ENCODE data around the gene TNFRSF21. TPM values are rescaled to one million over a fixed set of nuclear protein-coding genes. Genes with fewer than 3 reads are reported as not detected.
A peak's percentile ranks its signal among the peaks of the same experiment; 100 is the strongest.

The TNFRSF21 gene
- total and polyA plus RNA-seq, 4 donors, result 27.4 to 126 (median 61.4) TPM

GRCh38 chr6:47308552-47309290 is 984 bp downstream of the TNFRSF21 start:
- H3K36me3 ChIP-seq (ENCODE audit: control insufficient read depth, insufficient read depth, low read length), result no peaks in the 10 kb centered on the region
- WGBS (ENCODE audit: insufficient coverage), result 0% methylated on average over 41 of the region's 48 CpGs

GRCh38 chr6:47308198-47308517 is 1.5 kb downstream of the TNFRSF21 start:
- Histone ChIP-seq H3K27me3 (ENCODE audit: control insufficient read depth, insufficient read depth, low read length) (no peaks in the 10 kb centered on the region), H3K36me3 (ENCODE audit: control insufficient read depth, insufficient read depth, low read length) (no peaks in the 10 kb centered on the region), H3K4me1 (ENCODE audit: control insufficient read depth, insufficient read depth, low read length) (peaks cover 10% of the 10 kb centered on the region), H3K27ac (ENCODE audit: low read depth, low read length) (peak overlapping the region; percentile 73), H3K4me3 (ENCODE audit: low read depth, low read length) (peak overlapping the region; percentile 78), H3K9me3 (ENCODE audit: control insufficient read depth, insufficient read depth, low read length) (no peaks in the 10 kb centered on the region)
- peak; percentile 12 to 70 (median 44) for DNase-seq (ENCODE audit: low read depth in 4 of 6, low spot score in 6 of 6)
- WGBS (ENCODE audit: insufficient coverage), result no CpG with 5 or more reads among the region's 3 CpGs

More at GRCh38 chr6:47308552-47309290, 984 bp downstream of the TNFRSF21 start:
- Histone ChIP-seq H3K4me1 (ENCODE audit: control insufficient read depth, insufficient read depth, low read length) (peaks cover 10% of the 10 kb centered on the region), H3K4me3 (ENCODE audit: low read depth, low read length) (peak overlapping the region; percentile 78), H3K27ac (ENCODE audit: low read depth, low read length) (peak overlapping the region; percentile 73), H3K27me3 (ENCODE audit: control insufficient read depth, insufficient read depth, low read length) (no peaks in the 10 kb centered on the region), H3K9me3 (ENCODE audit: control insufficient read depth, insufficient read depth, low read length) (no peaks in the 10 kb centered on the region)
- peak; percentile 19 to 74 (median 34) for DNase-seq (ENCODE audit: low read depth in 4 of 6, low spot score in 6 of 6)

GRCh38 chr6:47307362-47308197 is 2.1 kb downstream of the TNFRSF21 start:
- Histone ChIP-seq H3K36me3 (ENCODE audit: control insufficient read depth, insufficient read depth, low read length) (no peaks in the 10 kb centered on the region), H3K9me3 (ENCODE audit: control insufficient read depth, insufficient read depth, low read length) (no peaks in the 10 kb centered on the region), H3K27ac (ENCODE audit: low read depth, low read length) (no peak overlapping the region), H3K4me1 (ENCODE audit: control insufficient read depth, insufficient read depth, low read length) (peaks cover 10% of the 10 kb centered on the region), H3K27me3 (ENCODE audit: control insufficient read depth, insufficient read depth, low read length) (no peaks in the 10 kb centered on the region), H3K4me3 (ENCODE audit: low read depth, low read length) (peak overlapping the region; percentile 78)
- 95% methylated on average over 3 of the region's 7 CpGs for WGBS (ENCODE audit: insufficient coverage)
- DNase-seq (ENCODE audit: low read depth in 4 of 6, low spot score in 6 of 6), result no peak

- Histone ChIP-seq H3K9me3 (ENCODE audit: control insufficient read depth, insufficient read depth, low read length) (no peaks in the 10 kb centered on the region), H3K4me1 (ENCODE audit: control insufficient read depth, insufficient read depth, low read length) (peaks cover 10% of the 10 kb centered on the region), H3K27me3 (ENCODE audit: control insufficient read depth, insufficient read depth, low read length) (no peaks in the 10 kb centered on the region), H3K27ac (ENCODE audit: low read depth, low read length) (no peak overlapping the region), H3K36me3 (ENCODE audit: control insufficient read depth, insufficient read depth, low read length) (no peaks in the 10 kb centered on the region), H3K4me3 (ENCODE audit: low read depth, low read length) (no peak overlapping the region)
- WGBS (ENCODE audit: insufficient coverage), result no CpG with 5 or more reads among the region's 2 CpGs
- no peak for DNase-seq (ENCODE audit: low read depth in 4 of 6, low spot score in 6 of 6)
These were observed 2.8 kb downstream of the TNFRSF21 start for GRCh38 chr6:47306887-47307286.

- H3K9me3 ChIP-seq (ENCODE audit: control insufficient read depth, insufficient read depth, low read length), result no peaks in the 10 kb centered on the region
- peaks cover 10% of the 10 kb centered on the region for H3K4me1 ChIP-seq (ENCODE audit: control insufficient read depth, insufficient read depth, low read length)
- DNase-seq (ENCODE audit: low read depth in 4 of 6, low spot score in 6 of 6), result no peak
- no CpG with 5 or more reads among the region's 1 CpG for WGBS (ENCODE audit: insufficient coverage)
- no peak overlapping the region for H3K27ac ChIP-seq (ENCODE audit: low read depth, low read length)
- no peak overlapping the region for H3K4me3 ChIP-seq (ENCODE audit: low read depth, low read length)
- H3K36me3 ChIP-seq (ENCODE audit: control insufficient read depth, insufficient read depth, low read length), result no peaks in the 10 kb centered on the region
- H3K27me3 ChIP-seq (ENCODE audit: control insufficient read depth, insufficient read depth, low read length), result no peaks in the 10 kb centered on the region
These were observed 5.8 kb downstream of the TNFRSF21 start for GRCh38 chr6:47303861-47304260.

GRCh38 chr6:47303342-47303741 is 6.4 kb downstream of the TNFRSF21 start:
- DNase-seq (ENCODE audit: low read depth in 4 of 6, low spot score in 6 of 6), result no peak
- WGBS (ENCODE audit: insufficient coverage), result 100% methylated on average over 1 of the region's 1 CpG
- Histone ChIP-seq H3K4me1 (ENCODE audit: control insufficient read depth, insufficient read depth, low read length) (peaks cover 7% of the 10 kb centered on the region), H3K4me3 (ENCODE audit: low read depth, low read length) (no peak overlapping the region), H3K9me3 (ENCODE audit: control insufficient read depth, insufficient read depth, low read length) (no peaks in the 10 kb centered on the region), H3K36me3 (ENCODE audit: control insufficient read depth, insufficient read depth, low read length) (no peaks in the 10 kb centered on the region), H3K27ac (ENCODE audit: low read depth, low read length) (no peak overlapping the region), H3K27me3 (ENCODE audit: control insufficient read depth, insufficient read depth, low read length) (no peaks in the 10 kb centered on the region)

GRCh38 chr6:47302043-47302442 is 7.7 kb downstream of the TNFRSF21 start:
- Histone ChIP-seq H3K9me3 (ENCODE audit: control insufficient read depth, insufficient read depth, low read length) (no peaks in the 10 kb centered on the region), H3K4me1 (ENCODE audit: control insufficient read depth, insufficient read depth, low read length) (peaks cover 2% of the 10 kb centered on the region), H3K36me3 (ENCODE audit: control insufficient read depth, insufficient read depth, low read length) (no peaks in the 10 kb centered on the region), H3K4me3 (ENCODE audit: low read depth, low read length) (no peak overlapping the region), H3K27me3 (ENCODE audit: control insufficient read depth, insufficient read depth, low read length) (no peaks in the 10 kb centered on the region), H3K27ac (ENCODE audit: low read depth, low read length) (no peak overlapping the region)
- WGBS (ENCODE audit: insufficient coverage), result 67% methylated on average over 2 of the region's 6 CpGs
- DNase-seq (ENCODE audit: low read depth in 4 of 6, low spot score in 6 of 6), result no peak

GRCh38 chr6:47301441-47301840 is 8.3 kb downstream of the TNFRSF21 start:
- H3K4me1 ChIP-seq (ENCODE audit: control insufficient read depth, insufficient read depth, low read length), result peaks cover 2% of the 10 kb centered on the region
- H3K27me3 ChIP-seq (ENCODE audit: control insufficient read depth, insufficient read depth, low read length), result no peaks in the 10 kb centered on the region
- no peaks in the 10 kb centered on the region for H3K36me3 ChIP-seq (ENCODE audit: control insufficient read depth, insufficient read depth, low read length)
- H3K9me3 ChIP-seq (ENCODE audit: control insufficient read depth, insufficient read depth, low read length), result no peaks in the 10 kb centered on the region
- no peak overlapping the region for H3K4me3 ChIP-seq (ENCODE audit: low read depth, low read length)
- WGBS (ENCODE audit: insufficient coverage), result 96% methylated on average over 2 of the region's 4 CpGs
- DNase-seq (ENCODE audit: low read depth in 4 of 6, low spot score in 6 of 6), result no peak
- no peak overlapping the region for H3K27ac ChIP-seq (ENCODE audit: low read depth, low read length)

GRCh38 chr6:47300417-47300816 is 9.3 kb downstream of the TNFRSF21 start:
- H3K36me3 ChIP-seq (ENCODE audit: control insufficient read depth, insufficient read depth, low read length), result no peaks in the 10 kb centered on the region
- H3K27ac ChIP-seq (ENCODE audit: low read depth, low read length), result no peak overlapping the region
- H3K9me3 ChIP-seq (ENCODE audit: control insufficient read depth, insufficient read depth, low read length), result no peaks in the 10 kb centered on the region
- H3K4me1 ChIP-seq (ENCODE audit: control insufficient read depth, insufficient read depth, low read length), result peaks cover 4% of the 10 kb centered on the region
- DNase-seq (ENCODE audit: low read depth in 4 of 6, low spot score in 6 of 6), result no peak
- H3K27me3 ChIP-seq (ENCODE audit: control insufficient read depth, insufficient read depth, low read length), result no peaks in the 10 kb centered on the region
- H3K4me3 ChIP-seq (ENCODE audit: low read depth, low read length), result no peak overlapping the region
- 100% methylated on average over 2 of the region's 5 CpGs for WGBS (ENCODE audit: insufficient coverage)
